GM12891 (cell line): ENCODE results near the gene FLYWCH1.

ENCODE experiments used
- DNase-seq: peaks from one replicate; pipeline ENCODE4 v3.0.0; 2011; ENCODE audit warnings: low spot score; ENCODE audit not compliant: insufficient read length
- FAIRE-seq: peaks from 2 replicates; lab custom pipeline; 2011; peaks lifted over from hg19 to GRCh38; lab: Jason Lieb, UNC
- PAX5 ChIP-seq: IDR thresholded peaks from 2 replicates; pipeline ENCODE4 v1.6.1; 2011; ENCODE audit warnings: low read length, moderate library complexity, mild to moderate bottlenecking; ENCODE audit not compliant: insufficient read depth, severe bottlenecking
- POLR2A ChIP-seq: IDR thresholded peaks from 2 replicates; pipeline ENCODE4 v1.6.1; 2011; ENCODE audit warnings: low read depth, low read length, control low read depth
- POLR2AphosphoS5 ChIP-seq: IDR thresholded peaks from 2 replicates; pipeline ENCODE4 v1.6.1; 2011; ENCODE audit warnings: low read depth, low read length, control low read depth
- POU2F2 ChIP-seq: IDR thresholded peaks from 2 replicates; pipeline ENCODE4 v1.6.1; 2011; ENCODE audit warnings: low read depth, mild to moderate bottlenecking, control low read depth, low read length, moderate library complexity
- SPI1 ChIP-seq: IDR thresholded peaks from 2 replicates; pipeline ENCODE4 v1.6.1; 2011; ENCODE audit warnings: low read depth, low read length, control low read depth
- TAF1 ChIP-seq: IDR thresholded peaks from 2 replicates; pipeline ENCODE4 v1.6.1; 2011; ENCODE audit warnings: low read depth, low read length, control low read depth

The FLYWCH1 gene

DNA sequence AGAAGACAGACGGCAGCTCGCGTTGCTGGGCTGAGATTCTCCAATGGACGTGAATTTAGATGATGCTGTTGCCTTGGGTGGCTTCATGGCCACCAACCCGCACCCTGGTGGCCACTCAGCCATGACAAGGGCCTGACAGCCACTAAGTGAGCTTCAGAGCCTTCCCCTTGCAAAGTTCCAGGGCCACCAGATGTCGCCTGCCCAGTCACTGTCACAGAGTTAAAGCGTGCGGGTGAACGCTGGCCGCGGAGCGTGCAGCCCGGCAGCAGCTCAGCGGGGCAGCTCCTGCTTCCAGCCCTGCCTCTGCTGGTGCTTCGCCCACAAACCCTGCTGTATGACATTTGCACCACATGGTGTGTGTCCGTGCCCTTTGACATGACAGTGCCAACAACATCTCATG, 39.0 kb downstream of the FLYWCH1 start:
- DNase-seq (no peak), FAIRE-seq (no peak)
- no peak for TF ChIP-seq POLR2A
- no peak for TF ChIP-seq POU2F2
- no peak for TF ChIP-seq PAX5
- no peak for TF ChIP-seq POLR2AphosphoS5
- no peak for TF ChIP-seq SPI1
- no peak for TF ChIP-seq TAF1

DNA sequence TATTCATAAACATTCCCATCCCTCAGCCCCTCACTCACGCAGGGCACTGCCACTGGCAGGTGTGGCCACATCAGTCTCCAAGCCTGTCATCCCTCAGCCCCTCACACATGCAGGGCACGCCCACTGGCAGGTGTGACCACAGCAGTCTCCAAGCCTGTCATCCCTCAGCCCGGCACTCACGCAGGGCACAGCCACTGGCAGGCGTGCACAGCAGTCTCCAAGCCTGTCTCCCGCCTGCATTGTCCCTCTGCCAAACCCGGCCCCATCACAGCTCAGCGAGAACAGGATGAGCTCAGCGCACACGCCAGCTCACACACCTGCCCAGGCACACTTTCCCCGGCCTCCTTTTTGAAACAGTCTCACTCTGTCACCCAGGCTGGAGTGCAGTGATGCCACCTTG, 40.9 kb downstream of the FLYWCH1 start:
- DNase-seq (no peak), FAIRE-seq (no peak)
- TF ChIP-seq TAF1: no peak
- no peak for TF ChIP-seq SPI1
- no peak for TF ChIP-seq POU2F2
- TF ChIP-seq POLR2A: no peak
- no peak for TF ChIP-seq PAX5
- TF ChIP-seq POLR2AphosphoS5: no peak

DNA sequence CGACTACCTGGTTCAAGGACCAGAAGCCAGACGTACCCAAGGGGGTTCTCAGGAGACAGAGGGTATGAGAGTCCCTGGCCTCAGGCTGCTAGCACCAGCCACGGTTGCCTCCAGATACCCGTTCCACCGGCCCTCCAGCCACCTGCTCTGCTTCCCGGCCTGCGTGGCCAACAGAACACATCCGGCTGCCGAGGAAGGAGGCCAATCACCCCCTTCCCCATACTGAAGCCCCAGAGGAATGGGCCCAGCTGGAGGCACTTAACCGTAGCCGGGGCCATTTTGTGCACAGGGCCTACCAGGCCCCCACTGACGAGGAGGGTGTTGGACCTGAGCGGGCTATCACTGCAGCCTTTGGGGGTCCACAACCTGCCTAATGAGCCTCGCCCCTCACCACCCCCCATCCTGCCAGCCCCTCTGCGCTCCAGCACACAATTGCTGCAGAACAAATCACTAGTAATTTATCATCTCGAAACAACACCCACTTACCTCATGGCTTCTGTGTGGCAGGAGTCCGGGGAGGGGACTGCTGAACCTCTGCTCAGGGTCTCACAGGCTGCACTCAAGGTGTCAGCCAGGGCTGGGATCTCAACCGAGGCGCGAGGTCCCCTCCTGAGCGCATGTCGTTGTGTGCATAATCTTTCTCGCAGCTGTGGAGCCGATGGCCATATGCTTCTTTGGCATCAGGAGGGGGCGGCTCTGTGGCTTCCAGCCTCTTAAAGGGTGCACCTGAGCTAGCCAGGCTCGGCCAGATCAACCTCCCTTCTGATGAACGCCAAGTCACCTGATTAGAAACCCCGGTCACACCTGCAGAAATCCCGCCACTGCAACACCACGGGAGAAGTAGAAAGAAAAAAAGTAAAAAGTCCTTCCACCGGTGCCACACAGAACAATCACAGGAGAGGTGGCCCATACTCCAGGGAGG, 42.2 kb downstream of the FLYWCH1 start:
- DNase-seq: no peak
- no peak for FAIRE-seq
- TF ChIP-seq POLR2A: no peak
- TF ChIP-seq TAF1: no peak
- TF ChIP-seq POU2F2: no peak
- no peak for TF ChIP-seq PAX5
- no peak for TF ChIP-seq SPI1
- TF ChIP-seq POLR2AphosphoS5: no peak

- DNase-seq (no peak), FAIRE-seq (no peak)
- no peak for TF ChIP-seq POLR2AphosphoS5
- TF ChIP-seq SPI1: no peak
- no peak for TF ChIP-seq TAF1
- no peak for TF ChIP-seq POLR2A
- TF ChIP-seq POU2F2: no peak
- TF ChIP-seq PAX5: no peak
Measured at GRCh38 chr16:2954656-2955381, 43.1 kb downstream of the FLYWCH1 start.

- FAIRE-seq: no peak
- TF ChIP-seq SPI1 (no peak), POLR2A (no peak), TAF1 (no peak), PAX5 (no peak), POLR2AphosphoS5 (no peak), POU2F2 (no peak)
- DNase-seq: no peak
Measured at GRCh38 chr16:2955438-2955778, 43.7 kb downstream of the FLYWCH1 start.

GRCh38 chr16:2955779-2956578, 44.2 kb downstream of the FLYWCH1 start:
- no peak for DNase-seq
- TF ChIP-seq TAF1 (no peak), POU2F2 (no peak)
- no peak for FAIRE-seq

- FAIRE-seq: no peak
- no peak for TF ChIP-seq TAF1
- TF ChIP-seq POLR2A: no peak
- no peak for TF ChIP-seq SPI1
- TF ChIP-seq POLR2AphosphoS5: no peak
- TF ChIP-seq POU2F2: no peak
- no peak for TF ChIP-seq PAX5
- no peak for DNase-seq
Measured at GRCh38 chr16:2956579-2956956, 44.8 kb downstream of the FLYWCH1 start.

GRCh38 chr16:2959206-2959605, 47.5 kb downstream of the FLYWCH1 start:
- DNase-seq: no peak
- TF ChIP-seq PAX5 (no peak), POLR2AphosphoS5 (no peak), TAF1 (no peak), POU2F2 (no peak), SPI1 (no peak), POLR2A (no peak)
- no peak for FAIRE-seq
